GM19099 (cell line): Measurements from ENCODE around the gene EN1.

Experiments used
- POLR2A ChIP-seq: IDR thresholded peaks from 3 replicates; pipeline ENCODE4 v1.6.1; 2011; ENCODE audit warnings: low read depth; ENCODE audit not compliant: insufficient read length; ENCODE audit errors: extremely low read depth

EN1 gene

GRCh38 chr2:118823633-118824032 is 23.8 kb downstream of the EN1 start:
- TF ChIP-seq POLR2A: no peak

- TF ChIP-seq POLR2A: no peak
Measured at GRCh38 chr2:118822572-118822971, 24.9 kb downstream of the EN1 start.

GRCh38 chr2:118822015-118822414 is 25.4 kb downstream of the EN1 start:
- no peak for TF ChIP-seq POLR2A

GRCh38 chr2:118817469-118817868 is 30.0 kb downstream of the EN1 start:
- no peak for TF ChIP-seq POLR2A

GRCh38 chr2:118816669-118817068 is 30.8 kb downstream of the EN1 start:
- no peak for TF ChIP-seq POLR2A

GRCh38 chr2:118815731-118816130 is 31.7 kb downstream of the EN1 start:
- no peak for TF ChIP-seq POLR2A

- no peak for TF ChIP-seq POLR2A
Measured at GRCh38 chr2:118815314-118815713, 32.1 kb downstream of the EN1 start.

- no peak for TF ChIP-seq POLR2A
Measured at GRCh38 chr2:118814368-118814767, 33.1 kb downstream of the EN1 start.

GRCh38 chr2:118813601-118814339 is 33.7 kb downstream of the EN1 start:
- no peak for TF ChIP-seq POLR2A

- no peak for TF ChIP-seq POLR2A
Measured at GRCh38 chr2:118813111-118813510, 34.3 kb downstream of the EN1 start.

GRCh38 chr2:118812552-118812951 is 34.9 kb downstream of the EN1 start:
- no peak for TF ChIP-seq POLR2A

- no peak for TF ChIP-seq POLR2A
Measured at GRCh38 chr2:118811514-118812115, 35.8 kb downstream of the EN1 start.

- no peak for TF ChIP-seq POLR2A
Measured at GRCh38 chr2:118810766-118811165, 36.7 kb downstream of the EN1 start.

- no peak for TF ChIP-seq POLR2A
Measured at GRCh38 chr2:118808429-118808809, 39.0 kb downstream of the EN1 start.

- no peak for TF ChIP-seq POLR2A
Measured at GRCh38 chr2:118807668-118808428, 39.6 kb downstream of the EN1 start.

GRCh38 chr2:118806797-118807667 is 40.4 kb downstream of the EN1 start:
- TF ChIP-seq POLR2A: no peak
